Measurements from ENCODE around the gene FAM72C.
"Not testable (repeated sequence)": the region's sequence is repeated elsewhere in the genome, so short reads cannot be mapped to it uniquely, and the experiment has no call there.

The FAM72C gene

DNA sequence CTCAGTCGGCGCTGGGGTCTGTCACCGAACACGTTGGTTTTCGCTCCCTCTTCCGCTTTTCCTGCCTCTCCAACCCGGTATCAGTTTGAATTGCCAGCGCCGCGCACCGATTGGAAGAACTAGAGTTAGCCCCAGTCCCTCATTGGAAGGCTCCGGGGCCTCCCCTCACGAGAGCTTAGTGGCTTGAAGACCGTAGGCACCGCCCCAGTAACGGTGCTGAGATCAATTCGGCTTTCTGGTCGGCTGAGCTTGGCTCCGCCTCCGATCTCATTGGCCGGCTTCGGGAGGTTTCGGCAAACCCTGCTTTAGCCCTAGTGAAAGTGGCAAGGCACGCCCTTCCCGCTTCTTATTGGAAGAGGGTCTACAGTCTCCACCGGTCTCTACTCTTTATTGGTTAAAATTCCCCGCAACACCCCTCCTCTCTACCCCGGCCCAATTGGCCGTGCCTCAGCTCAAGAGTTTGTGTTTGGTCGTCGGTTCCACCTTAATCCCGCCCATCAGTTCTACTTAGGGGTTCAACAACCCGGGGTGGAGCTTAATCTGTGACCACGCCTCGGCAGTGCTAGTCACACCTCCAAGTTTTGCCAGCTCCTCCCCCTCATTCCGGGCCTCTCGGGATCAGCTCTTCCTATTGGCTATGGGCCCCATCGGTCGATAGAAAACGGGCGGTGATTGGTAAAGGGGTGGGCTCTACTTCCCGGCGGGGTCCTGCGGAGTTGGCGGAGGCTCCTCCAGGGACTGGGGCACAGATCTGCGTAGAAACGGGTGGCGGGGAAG lies at the start of gene FAM72C:
Gene FAM72C, minus strand, starts transcription at position 63 of the 777 bp plus-strand sequence. CDS start 845 bp downstream, outside the sequence.
- not testable (repeated sequence) for DNase-seq

GRCh38 chr1:144020001-144020738 lies 48.4 kb upstream of the FAM72C start:
- not testable (repeated sequence) for DNase-seq

DNA sequence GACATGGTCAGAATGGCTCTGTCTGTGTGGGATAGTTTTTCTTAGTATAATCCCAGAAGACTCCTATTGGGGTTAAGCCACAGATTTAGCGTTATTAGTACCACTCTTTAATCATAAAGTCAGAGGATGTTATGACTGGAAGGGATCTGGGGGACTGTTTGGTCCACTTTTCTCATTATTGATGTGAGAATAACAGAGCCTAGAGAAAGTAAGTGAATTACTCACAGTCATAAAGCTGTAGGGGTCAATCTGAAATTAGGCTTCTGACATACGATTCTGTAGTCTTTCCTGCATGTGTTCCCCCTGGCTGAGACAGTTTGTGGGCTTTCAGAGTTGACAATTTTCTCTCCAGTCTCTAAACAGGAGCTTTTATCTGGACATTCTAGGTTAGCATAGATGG lies 47.3 kb upstream of the FAM72C start:
- DNase-seq: not testable (repeated sequence)

DNA sequence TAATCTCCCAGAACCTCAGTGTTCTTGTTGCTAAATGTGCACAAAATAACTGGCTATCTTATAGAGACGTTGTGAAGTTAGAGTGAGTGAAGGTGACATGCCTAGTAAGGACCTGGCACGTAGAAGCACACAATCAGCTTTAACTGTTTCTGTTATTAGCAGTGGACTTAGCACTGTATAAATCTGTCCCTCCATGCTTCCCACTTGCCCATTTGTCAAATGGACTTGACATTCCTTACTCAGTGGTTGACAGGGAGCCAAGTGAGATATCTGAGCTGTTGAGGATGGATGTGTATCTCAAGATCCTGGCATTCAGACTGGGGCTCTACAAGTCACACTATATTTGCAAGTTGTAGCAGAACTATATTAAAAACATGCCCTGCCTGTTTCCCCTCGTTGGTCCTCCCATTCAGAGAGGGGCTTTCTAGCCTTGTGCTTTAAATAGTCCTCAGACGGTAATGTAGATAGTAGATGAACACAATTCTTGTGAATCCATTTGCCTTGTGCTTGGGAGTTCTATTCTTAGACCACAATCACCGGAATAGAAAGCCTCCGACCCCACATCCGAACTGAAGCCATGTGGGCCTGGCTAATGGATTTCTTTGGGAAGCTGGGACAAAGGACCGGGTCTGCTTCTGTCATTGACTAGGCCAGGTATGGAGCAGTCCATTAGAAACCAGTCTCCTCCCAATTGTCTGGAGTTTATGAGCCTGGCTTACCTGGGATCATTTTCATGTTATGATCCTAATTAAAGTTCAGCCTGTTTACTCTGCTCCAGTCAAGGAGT lies 43.6 kb upstream of the FAM72C start:
- not testable (repeated sequence) for DNase-seq

DNA sequence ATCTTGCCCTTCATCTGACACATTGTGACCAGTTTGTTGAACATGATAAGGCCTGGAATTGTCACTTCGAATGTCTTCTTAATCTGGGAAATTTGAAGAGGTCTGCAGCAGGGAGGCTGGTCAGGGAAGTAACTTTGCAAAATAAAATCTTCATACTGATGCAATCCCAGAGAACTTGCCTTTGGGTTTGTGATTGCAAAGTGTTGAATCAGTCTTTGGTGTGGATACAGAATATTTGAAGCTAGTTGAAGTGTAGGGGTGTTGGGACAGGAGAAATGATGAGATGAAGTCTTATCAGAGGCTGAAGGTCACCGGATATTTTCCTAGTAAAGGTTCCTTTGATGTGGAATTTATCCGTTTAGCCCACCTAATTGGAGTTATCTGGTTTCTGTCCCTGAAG lies 42.7 kb upstream of the FAM72C start:
- not testable (repeated sequence) for DNase-seq

DNA sequence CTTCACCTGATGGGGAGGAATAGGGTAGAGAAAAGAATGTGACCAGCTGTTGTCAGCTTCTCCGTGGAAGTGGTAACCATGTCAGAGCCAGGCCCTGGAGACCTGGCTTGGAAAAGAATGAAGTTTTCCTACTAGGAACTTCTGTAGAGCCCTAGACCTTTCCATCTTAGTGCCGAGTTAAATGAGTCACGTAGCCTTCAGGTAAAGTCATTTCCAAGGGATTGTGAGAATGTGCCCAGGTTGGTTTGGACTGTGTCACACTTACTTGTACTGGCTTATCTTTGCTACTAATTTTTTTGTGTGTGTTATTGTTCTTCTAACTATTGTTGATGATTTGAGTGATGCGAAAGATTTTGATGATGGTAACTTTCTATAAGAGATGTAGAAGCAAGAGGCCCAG lies 42.3 kb upstream of the FAM72C start:
- DNase-seq: not testable (repeated sequence)

DNA sequence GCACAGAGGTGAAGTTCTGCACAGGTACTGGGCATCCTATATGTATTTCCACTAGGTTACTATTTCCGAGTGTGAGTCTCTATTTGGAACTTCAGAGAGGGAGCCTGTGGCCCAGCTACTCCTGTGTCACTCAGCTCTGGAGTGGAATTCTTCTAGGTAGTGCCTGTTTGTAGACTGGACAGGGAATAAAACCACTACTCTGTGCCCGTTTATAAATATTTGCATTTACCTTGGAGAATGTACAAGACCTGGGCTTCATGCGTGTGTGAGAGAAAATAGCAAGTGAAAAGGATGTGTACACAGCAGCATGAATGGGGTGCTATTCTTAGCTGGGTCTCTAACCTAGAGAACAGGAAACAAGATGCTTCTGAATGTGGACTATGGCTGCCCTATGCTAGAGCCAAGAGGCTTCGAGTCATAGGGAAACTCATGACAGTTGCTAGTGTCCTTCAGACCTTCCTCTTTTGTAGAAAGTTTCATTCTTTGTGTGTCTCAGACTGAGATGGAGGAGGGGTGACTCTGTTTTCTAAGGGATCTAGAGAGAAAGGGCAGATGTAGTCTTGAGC lies 40.5 kb upstream of the FAM72C start:
- DNase-seq: not testable (repeated sequence)

GRCh38 chr1:144009410-144009809 lies 37.6 kb upstream of the FAM72C start:
- DNase-seq: not testable (repeated sequence)

GRCh38 chr1:144004259-144004658 lies 32.5 kb upstream of the FAM72C start:
- DNase-seq: not testable (repeated sequence)

GRCh38 chr1:144003306-144004029 lies 31.7 kb upstream of the FAM72C start:
- DNase-seq: not testable (repeated sequence)

- DNase-seq: not testable (repeated sequence)
Measured at GRCh38 chr1:144002141-144002881, 30.5 kb upstream of the FAM72C start.

GRCh38 chr1:144001077-144001476 lies 29.3 kb upstream of the FAM72C start:
- not testable (repeated sequence) for DNase-seq

DNA sequence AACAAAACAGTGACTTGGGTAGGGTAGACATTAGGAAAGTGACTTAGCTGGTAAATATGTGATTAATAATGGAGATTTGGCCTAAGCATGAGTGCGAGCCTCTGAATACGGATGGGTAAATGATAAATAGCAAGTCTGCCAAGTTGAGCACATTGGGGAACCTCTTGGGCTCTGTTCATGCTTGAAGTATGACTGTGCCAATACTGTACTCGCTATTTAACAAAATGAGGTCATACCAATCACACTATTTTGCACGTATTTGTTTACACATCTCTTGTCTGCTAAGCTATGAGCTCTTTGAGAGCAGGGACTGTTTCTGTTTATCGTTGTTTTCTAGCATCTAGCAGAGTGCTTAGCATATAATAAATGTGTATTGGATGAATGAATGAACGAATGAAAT lies 24.2 kb upstream of the FAM72C start:
- DNase-seq: not testable (repeated sequence)

- not testable (repeated sequence) for DNase-seq
Measured at GRCh38 chr1:143993301-143993907, 21.6 kb upstream of the FAM72C start.

DNA sequence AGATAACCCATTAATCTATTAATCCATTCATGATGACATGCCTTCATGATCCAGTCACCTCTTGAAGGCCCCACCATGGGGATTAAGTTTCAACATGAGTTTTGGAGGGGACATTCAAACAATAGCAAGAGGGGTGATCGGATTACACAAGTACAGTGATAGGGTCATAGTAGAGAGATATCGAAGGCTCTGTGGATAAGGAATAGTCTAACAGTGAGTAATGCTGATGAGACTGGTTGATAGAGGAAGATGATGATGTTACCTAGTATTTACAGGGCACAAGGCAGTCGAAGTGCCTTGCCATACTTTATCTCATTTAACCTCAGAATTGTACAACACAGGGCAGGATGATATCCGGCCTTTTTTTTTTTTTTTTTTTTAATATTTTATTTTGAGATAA lies 18.9 kb upstream of the FAM72C start:
- DNase-seq: not testable (repeated sequence)

GRCh38 chr1:143989719-143990118 lies 17.9 kb upstream of the FAM72C start:
- not testable (repeated sequence) for DNase-seq

DNA sequence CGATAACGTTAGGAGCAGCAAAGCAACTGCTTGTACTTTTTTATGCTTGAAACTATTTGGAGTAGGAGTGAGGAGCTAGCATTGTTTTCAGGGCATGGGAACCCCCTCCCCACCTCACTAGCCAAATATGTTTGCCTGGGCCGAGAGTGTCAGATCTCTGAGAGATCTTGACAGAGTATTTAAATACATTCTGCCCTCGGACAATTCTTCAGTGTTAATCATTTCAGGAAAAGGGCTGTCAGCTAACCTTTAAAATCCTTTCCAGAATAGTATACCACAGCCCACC lies 17.6 kb upstream of the FAM72C start:
- DNase-seq: not testable (repeated sequence)

- not testable (repeated sequence) for DNase-seq
Measured at GRCh38 chr1:143988602-143989426, 17.0 kb upstream of the FAM72C start.

GRCh38 chr1:143987868-143988267 lies 16.1 kb upstream of the FAM72C start:
- DNase-seq: not testable (repeated sequence)

All from left hindlimb (tissue), 1 donor.